SJSA1 (cell line): ENCODE data around the gene ACE. TPM values are rescaled to one million over a fixed set of nuclear protein-coding genes. Genes with fewer than 3 reads are reported as not detected.

Experiments used
- DNase-seq, 2 experiments: peaks; one replicate each; pipeline ENCODE4 v3.0.0-alpha.2; 2015 to 2020; ENCODE audit warnings: low spot score in 2 of 2, low read depth in 1 of 2
- H3K27ac ChIP-seq: fragments of 250-450 bp; sonication (Bioruptor Pico); 2 replicates; pipeline ENCODE4 v1.5.1; 2020; ENCODE audit warnings: mild to moderate bottlenecking, moderate library complexity
- H3K27me3 ChIP-seq: fragments of 250-450 bp; sonication (Bioruptor Pico); replicated peaks from 2 replicates; pipeline ENCODE4 v1.5.1; 2020; ENCODE audit warnings: mild to moderate bottlenecking, moderate library complexity
- H3K36me3 ChIP-seq: fragments of 250-450 bp; sonication (Bioruptor Pico); 2 replicates; pipeline ENCODE4 v1.5.1; 2020; ENCODE audit warnings: mild to moderate bottlenecking
- H3K4me1 ChIP-seq: fragments of 250-450 bp; sonication (Bioruptor Pico); replicated peaks from 2 replicates; pipeline ENCODE4 v1.6.1; 2021; ENCODE audit warnings: mild to moderate bottlenecking
- H3K4me3 ChIP-seq: fragments of 250-450 bp; sonication (Bioruptor Pico); 2 replicates; pipeline ENCODE4 v1.5.1; 2020; ENCODE audit warnings: mild to moderate bottlenecking
- H3K9me3 ChIP-seq: fragments of 250-450 bp; sonication (Bioruptor Pico); replicated peaks from 2 replicates; pipeline ENCODE4 v1.5.1; 2020; ENCODE audit warnings: mild to moderate bottlenecking
- total RNA-seq: library from RNA; depleted of rRNA; stranded (reverse); fragments of >200 nt; shearing (Covaris generic); gene quantifications from 2 replicates; pipeline ENCODE4 v1.2.3, GENCODE V29; 2014

ACE gene
- total RNA-seq, 1 experiment from 2014 or later: 0.13 TPM

DNA sequence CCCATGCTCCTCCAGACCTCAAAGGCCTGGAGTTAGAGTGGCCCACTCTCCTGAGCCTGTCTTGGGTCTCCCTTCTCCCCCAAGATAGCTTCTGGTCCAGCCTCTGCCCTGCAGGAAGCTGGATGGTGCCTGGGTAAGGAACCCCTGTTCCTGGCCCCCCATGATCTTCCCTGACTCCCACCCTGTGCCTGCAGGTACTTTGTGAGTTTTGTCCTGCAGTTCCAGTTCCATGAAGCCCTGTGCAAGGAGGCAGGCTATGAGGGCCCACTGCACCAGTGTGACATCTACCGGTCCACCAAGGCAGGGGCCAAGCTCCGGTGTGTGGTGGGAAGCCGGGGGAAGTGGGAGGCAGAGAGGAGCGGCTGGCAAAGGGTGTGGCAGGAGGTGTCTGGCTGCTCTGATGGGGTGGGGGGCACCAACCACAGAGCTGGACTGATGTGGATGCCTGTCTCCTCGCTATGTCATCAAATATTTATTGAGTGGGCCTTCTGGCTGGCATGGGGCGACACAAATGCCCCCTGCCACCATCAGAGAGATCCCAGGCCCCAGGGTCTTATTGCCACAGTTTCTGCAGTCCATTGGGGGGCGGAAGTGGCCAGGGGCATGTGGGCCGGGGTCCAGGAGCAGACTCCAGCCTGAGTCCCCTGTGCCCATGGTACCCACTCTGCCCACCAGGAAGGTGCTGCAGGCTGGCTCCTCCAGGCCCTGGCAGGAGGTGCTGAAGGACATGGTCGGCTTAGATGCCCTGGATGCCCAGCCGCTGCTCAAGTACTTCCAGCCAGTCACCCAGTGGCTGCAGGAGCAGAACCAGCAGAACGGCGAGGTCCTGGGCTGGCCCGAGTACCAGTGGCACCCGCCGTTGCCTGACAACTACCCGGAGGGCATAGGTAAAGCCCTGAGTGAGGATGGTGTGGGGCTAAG lies 7.1 kb downstream of the ACE start:
- H3K27me3 ChIP-seq: no peaks in the 10 kb centered on the region
- no peak overlapping the region for H3K27ac ChIP-seq
- no peaks in the 10 kb centered on the region for H3K36me3 ChIP-seq

DNA sequence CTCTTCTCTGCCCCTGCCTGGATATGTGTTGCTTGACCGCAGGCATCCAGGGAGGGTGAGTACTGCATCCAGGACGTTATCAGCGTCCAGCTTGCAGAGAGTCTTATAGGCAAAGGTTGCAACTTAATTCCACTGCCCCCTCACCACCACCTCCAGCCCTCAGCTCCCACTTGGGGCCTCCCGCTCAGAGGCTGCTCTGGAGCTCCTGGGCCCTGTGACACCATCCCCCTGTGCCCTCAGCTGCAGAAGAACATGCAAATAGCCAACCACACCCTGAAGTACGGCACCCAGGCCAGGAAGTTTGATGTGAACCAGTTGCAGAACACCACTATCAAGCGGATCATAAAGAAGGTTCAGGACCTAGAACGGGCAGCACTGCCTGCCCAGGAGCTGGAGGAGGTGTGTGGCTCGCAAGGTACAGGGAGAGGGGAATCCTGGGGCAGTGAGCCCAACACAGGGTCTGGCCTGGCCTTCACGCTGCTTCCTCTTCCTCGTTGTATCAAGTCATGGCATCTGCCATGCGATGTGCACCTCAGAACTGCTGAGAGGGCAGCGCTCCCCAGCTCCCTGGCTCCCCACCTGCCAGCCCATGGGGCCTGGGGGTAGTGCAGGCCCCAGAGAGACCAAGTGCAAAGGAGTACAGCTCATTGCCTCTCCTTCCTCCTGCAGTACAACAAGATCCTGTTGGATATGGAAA lies 9.6 kb downstream of the ACE start:
- Histone ChIP-seq H3K4me3 (no peak overlapping the region), H3K9me3 (no peaks in the 10 kb centered on the region), H3K36me3 (no peaks in the 10 kb centered on the region), H3K27ac (no peak overlapping the region), H3K27me3 (no peaks in the 10 kb centered on the region), H3K4me1 (no peaks in the 10 kb centered on the region)
- DNase-seq: no peak

More for the DNA sequence above, 7.1 kb downstream of the ACE start:
- no peak for DNase-seq
- Histone ChIP-seq H3K4me3 (no peak overlapping the region), H3K4me1 (peaks cover 2% of the 10 kb centered on the region), H3K9me3 (no peaks in the 10 kb centered on the region)

DNA sequence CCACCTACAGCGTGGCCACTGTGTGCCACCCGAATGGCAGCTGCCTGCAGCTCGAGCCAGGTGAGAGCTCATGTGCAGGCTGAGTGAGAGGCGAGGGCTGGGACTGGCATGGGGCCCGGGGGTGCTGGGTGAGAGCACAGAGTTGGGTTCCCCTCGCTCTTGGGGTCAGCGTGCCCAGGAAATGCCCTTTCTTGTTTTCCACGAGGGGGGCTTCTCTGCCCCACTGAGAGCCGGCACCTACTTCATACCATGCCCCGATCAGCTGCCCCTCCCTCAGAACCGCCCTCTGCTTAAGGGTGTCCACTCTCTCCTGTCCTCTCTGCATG lies 10.1 kb downstream of the ACE start:
- Histone ChIP-seq H3K27me3 (no peaks in the 10 kb centered on the region), H3K36me3 (no peaks in the 10 kb centered on the region), H3K27ac (no peak overlapping the region), H3K9me3 (no peaks in the 10 kb centered on the region), H3K4me1 (no peaks in the 10 kb centered on the region), H3K4me3 (no peak overlapping the region)
- DNase-seq: no peak

DNA sequence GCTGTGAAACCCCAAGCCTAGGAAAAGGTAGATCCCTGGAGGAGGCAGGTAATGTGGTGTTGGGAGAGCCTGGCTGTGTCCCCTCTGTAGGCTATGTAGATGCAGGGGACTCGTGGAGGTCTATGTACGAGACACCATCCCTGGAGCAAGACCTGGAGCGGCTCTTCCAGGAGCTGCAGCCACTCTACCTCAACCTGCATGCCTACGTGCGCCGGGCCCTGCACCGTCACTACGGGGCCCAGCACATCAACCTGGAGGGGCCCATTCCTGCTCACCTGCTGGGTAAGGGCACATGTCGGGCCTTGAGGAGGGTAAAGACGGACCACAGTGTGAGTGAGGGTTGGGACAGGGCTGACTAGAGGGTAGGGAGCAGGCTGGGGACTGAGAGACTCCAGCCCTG lies 12.0 kb downstream of the ACE start:
- no peak for DNase-seq
- H3K4me3 ChIP-seq: no peak overlapping the region
- H3K27ac ChIP-seq: no peak overlapping the region
- H3K9me3 ChIP-seq: no peaks in the 10 kb centered on the region
- no peaks in the 10 kb centered on the region for H3K27me3 ChIP-seq
- no peaks in the 10 kb centered on the region for H3K4me1 ChIP-seq
- H3K36me3 ChIP-seq: no peaks in the 10 kb centered on the region

DNA sequence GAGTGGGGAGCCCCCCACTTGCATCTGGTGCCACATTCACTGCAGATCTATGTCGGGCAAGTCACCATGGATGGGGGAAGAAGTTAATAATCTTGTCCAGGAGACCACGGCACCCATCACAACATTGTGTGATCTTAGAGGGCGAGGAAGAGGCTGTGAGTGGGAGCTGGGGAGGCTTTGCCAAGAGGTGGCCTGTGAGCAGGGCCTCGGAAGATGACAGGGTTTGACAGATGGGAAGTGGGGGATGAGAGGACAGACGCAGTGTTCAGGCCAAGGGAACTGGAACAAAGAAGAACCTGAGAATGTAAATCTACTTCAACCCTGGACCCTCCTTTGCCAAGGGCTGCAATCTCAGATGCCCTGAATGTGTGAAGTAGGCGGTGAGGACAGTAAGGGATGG lies 12.4 kb downstream of the ACE start:
- H3K4me3 ChIP-seq: no peak overlapping the region
- H3K9me3 ChIP-seq: no peaks in the 10 kb centered on the region
- H3K36me3 ChIP-seq: no peaks in the 10 kb centered on the region
- H3K27me3 ChIP-seq: no peaks in the 10 kb centered on the region
- DNase-seq: no peak
- no peaks in the 10 kb centered on the region for H3K4me1 ChIP-seq
- no peak overlapping the region for H3K27ac ChIP-seq

DNA sequence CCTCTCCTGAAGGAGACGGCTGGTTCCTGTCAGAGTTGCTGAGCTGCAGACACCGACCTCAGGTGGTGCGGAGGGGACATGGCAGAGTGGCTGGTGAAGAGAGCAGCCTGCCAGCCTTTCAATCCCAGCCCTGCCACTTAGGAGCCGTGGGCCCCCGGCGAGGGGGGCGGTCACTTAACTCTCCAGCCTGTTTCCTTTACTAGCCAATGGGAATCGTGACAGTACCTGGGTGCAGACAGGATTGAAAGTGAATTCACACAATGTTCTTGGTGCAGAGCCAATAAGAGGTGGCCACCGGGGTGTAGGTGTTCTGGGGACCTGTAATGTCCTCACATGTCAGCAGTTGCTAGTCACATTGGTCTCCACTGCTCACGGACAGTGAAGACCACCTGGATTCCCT lies 13.5 kb downstream of the ACE start:
- no peaks in the 10 kb centered on the region for H3K9me3 ChIP-seq
- no peaks in the 10 kb centered on the region for H3K36me3 ChIP-seq
- H3K27me3 ChIP-seq: no peaks in the 10 kb centered on the region
- no peak overlapping the region for H3K27ac ChIP-seq
- DNase-seq: no peak
- H3K4me3 ChIP-seq: no peak overlapping the region
- no peaks in the 10 kb centered on the region for H3K4me1 ChIP-seq

DNA sequence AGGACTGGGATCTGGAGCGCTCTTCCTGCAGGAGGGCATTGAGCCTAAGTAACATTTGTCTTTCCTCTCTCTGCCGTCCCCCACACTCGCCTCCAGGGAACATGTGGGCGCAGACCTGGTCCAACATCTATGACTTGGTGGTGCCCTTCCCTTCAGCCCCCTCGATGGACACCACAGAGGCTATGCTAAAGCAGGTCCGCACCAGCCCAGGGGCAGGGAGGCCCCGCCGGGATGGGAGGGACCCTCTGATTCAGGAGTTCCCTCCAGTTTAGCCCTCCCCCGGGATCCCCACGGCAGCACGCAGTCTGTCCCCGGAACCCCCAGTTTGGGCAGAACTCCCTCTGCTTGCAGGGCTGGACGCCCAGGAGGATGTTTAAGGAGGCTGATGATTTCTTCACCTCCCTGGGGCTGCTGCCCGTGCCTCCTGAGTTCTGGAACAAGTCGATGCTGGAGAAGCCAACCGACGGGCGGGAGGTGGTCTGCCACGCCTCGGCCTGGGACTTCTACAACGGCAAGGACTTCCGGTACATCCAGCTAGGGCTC lies 14.1 kb downstream of the ACE start:
- Histone ChIP-seq H3K4me1 (no peaks in the 10 kb centered on the region), H3K4me3 (no peak overlapping the region), H3K36me3 (no peaks in the 10 kb centered on the region), H3K27me3 (no peaks in the 10 kb centered on the region), H3K9me3 (no peaks in the 10 kb centered on the region), H3K27ac (no peak overlapping the region)
- no peak for DNase-seq

DNA sequence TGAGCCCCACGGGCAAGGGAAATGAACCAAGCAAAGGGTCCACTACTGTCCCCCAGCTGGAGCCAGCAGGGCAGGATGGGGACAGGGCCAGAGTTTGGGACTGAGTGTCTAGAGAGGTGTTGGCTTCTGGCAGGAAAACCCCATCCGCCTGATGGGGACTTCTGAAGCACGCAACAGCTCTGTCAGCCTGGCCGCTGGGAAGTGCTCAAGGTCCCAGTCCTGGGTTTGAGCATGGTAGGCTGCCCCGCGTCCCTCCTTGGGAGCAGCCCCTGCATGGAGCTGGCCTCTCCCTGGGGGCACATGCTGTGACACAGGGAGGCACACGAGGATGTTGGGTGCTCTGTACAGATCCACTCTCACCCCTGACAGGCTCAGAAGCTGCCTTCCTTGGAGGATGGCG lies 14.6 kb downstream of the ACE start:
- no peak overlapping the region for H3K4me3 ChIP-seq
- H3K36me3 ChIP-seq: no peaks in the 10 kb centered on the region
- H3K27ac ChIP-seq: no peak overlapping the region
- H3K27me3 ChIP-seq: no peaks in the 10 kb centered on the region
- H3K4me1 ChIP-seq: no peaks in the 10 kb centered on the region
- no peak for DNase-seq
- H3K9me3 ChIP-seq: no peaks in the 10 kb centered on the region

DNA sequence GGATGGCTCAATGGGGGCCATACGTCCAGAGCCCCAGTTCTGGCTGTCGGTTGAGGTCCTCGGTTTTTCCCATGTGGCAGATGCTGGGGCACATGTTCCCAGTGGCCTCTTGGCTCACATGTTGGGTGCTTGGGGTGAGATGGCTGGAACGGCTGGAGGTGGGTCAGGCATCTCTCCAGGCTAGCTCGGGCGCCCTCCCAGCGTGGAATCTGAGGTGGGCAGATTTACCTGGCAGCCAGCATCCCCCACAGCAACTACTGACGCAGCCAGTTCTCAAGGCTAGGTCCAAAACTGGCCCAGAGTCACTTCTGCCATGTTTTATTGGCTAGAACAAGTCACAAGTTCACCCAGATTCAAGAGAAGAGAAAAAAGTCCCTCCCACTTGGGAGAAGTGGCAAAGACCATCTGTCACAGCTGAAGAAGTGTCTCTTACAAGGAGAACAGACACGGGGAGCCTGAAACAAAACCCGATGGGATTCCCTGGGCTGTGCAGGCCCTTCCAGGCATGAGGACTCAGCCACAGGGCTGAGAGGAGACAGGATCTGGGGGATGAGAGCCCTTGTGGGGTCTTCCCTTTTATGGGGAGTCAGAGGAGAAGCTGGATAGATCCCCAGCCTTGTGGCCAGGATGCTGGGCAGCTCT lies 15.2 kb downstream of the ACE start:
- DNase-seq: no peak
- H3K9me3 ChIP-seq: no peaks in the 10 kb centered on the region
- no peak overlapping the region for H3K27ac ChIP-seq
- no peaks in the 10 kb centered on the region for H3K27me3 ChIP-seq
- H3K4me1 ChIP-seq: no peaks in the 10 kb centered on the region
- H3K36me3 ChIP-seq: no peaks in the 10 kb centered on the region
- H3K4me3 ChIP-seq: no peak overlapping the region

DNA sequence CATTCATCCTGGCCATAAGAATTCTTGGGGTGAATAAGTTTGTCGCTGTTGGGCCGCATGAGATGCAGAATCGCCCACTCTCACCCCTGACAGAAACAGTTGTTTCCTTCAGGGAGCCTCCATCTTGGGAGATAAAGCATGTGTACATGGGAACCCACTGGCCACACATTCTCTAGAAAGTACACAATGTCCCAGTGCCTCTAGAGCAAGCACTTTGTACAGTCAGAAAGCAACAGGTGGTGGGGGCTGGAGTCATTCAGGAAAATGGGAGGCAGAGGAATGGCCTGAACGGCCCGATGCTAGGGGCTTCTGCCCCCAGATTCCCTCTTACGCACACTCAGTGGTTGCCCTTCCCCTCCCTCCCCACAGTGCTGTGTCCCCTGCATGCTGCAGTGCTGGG lies 16.1 kb downstream of the ACE start:
- H3K27ac ChIP-seq: no peak overlapping the region
- H3K27me3 ChIP-seq: no peaks in the 10 kb centered on the region
- no peaks in the 10 kb centered on the region for H3K36me3 ChIP-seq
- H3K4me1 ChIP-seq: peaks cover 6% of the 10 kb centered on the region
- no peak overlapping the region for H3K4me3 ChIP-seq
- H3K9me3 ChIP-seq: no peaks in the 10 kb centered on the region
- no peak for DNase-seq

DNA sequence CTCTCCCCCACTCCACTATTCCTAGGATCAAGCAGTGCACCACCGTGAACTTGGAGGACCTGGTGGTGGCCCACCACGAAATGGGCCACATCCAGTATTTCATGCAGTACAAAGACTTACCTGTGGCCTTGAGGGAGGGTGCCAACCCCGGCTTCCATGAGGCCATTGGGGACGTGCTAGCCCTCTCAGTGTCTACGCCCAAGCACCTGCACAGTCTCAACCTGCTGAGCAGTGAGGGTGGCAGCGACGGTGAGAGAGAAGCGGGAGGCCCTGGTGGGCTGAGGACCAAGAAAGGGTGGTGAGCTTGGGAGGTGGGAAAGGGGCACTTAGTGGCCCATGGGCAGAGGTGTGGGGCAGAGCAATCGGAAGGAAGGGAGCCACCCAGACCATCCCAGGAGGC lies 16.6 kb downstream of the ACE start:
- H3K9me3 ChIP-seq: no peaks in the 10 kb centered on the region
- DNase-seq: no peak
- no peaks in the 10 kb centered on the region for H3K36me3 ChIP-seq
- no peak overlapping the region for H3K4me3 ChIP-seq
- no peaks in the 10 kb centered on the region for H3K27me3 ChIP-seq
- peaks cover 10% of the 10 kb centered on the region for H3K4me1 ChIP-seq
- no peak overlapping the region for H3K27ac ChIP-seq

DNA sequence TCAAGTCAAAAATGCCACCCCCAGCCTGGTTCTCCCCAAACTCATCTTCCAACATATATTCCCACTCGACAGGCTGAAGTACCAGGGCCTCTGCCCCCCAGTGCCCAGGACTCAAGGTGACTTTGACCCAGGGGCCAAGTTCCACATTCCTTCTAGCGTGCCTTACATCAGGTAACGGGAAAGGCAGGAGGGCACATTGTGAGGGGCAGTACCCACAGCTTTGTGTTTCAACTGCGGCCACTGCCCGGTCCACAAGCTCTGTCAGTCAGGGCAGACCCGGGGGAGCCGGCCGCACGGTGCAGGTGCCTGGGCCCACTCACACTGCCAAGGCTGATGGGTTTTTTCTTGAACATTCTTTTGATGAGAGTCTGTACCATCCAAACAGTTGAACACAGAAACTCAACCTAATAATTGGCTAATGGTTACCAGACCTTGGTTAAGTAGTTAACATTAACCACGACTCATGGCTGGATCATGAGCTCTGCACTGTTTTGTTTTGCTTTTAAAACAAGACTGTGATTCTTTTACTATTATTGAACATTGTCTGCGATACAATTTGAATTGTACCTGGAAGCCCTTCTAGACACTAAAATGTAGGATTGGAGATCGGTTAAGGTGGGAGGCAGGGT lies 17.6 kb downstream of the ACE start:
- H3K36me3 ChIP-seq: no peaks in the 10 kb centered on the region
- H3K27me3 ChIP-seq: no peaks in the 10 kb centered on the region
- DNase-seq: no peak
- no peak overlapping the region for H3K27ac ChIP-seq
- H3K4me1 ChIP-seq: peaks cover 20% of the 10 kb centered on the region
- H3K4me3 ChIP-seq: no peak overlapping the region
- H3K9me3 ChIP-seq: no peaks in the 10 kb centered on the region

DNA sequence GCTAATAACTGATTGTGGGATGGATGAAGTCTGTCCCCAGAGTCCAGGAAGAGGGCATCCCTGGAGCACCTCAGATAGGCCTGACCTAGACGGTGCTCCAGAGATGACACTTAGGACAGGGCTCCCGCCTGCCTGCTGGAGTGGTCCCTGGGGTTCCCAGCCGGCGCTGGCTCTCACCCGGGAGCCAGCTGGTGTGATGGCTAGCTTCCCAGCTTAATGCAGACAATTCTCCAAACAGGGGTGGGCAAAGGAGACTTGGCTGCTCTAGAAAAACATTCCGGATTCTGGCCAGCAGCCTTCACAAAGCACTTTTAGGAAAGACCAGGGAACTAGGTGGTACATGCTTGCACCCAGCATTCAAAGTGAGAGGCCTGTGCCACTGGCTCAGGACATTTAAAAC lies 18.6 kb downstream of the ACE start:
- Histone ChIP-seq H3K4me3 (no peak overlapping the region), H3K4me1 (peaks cover 25% of the 10 kb centered on the region), H3K9me3 (no peaks in the 10 kb centered on the region), H3K36me3 (no peaks in the 10 kb centered on the region), H3K27ac (no peak overlapping the region), H3K27me3 (no peaks in the 10 kb centered on the region)
- no peak for DNase-seq
